Skeletal muscle tissue (tissue), 4 donors: Measurements from ENCODE around the gene ADGRL3. TPM values are rescaled to one million over a fixed set of nuclear protein-coding genes. Genes with fewer than 3 reads are reported as not detected.

Source experiments
- H3K27ac ChIP-seq: one replicate; pipeline ENCODE4 v1.7.0; 2013; ENCODE audit warnings: mild to moderate bottlenecking, low read depth, low read length, inconsistent platforms
- H3K27me3 ChIP-seq, 3 donors: one replicate each; pipeline ENCODE4 v1.7.0; 2013; ENCODE audit warnings: low read length in 3 of 3; ENCODE audit not compliant: control insufficient read depth in 3 of 3, insufficient read depth in 3 of 3
- H3K36me3 ChIP-seq, 3 donors: one replicate each; pipeline ENCODE4 v1.7.0; 2013; ENCODE audit warnings: low read length in 3 of 3; ENCODE audit not compliant: control insufficient read depth in 3 of 3, insufficient read depth in 3 of 3
- H3K4me1 ChIP-seq, 3 donors: one replicate each; pipeline ENCODE4 v1.7.0; 2013; ENCODE audit warnings: low read length in 3 of 3, mild to moderate bottlenecking in 3 of 3; ENCODE audit not compliant: control insufficient read depth in 3 of 3, insufficient read depth in 3 of 3
- H3K4me3 ChIP-seq, 3 donors: one replicate each; pipeline ENCODE4 v1.7.0; 2013; ENCODE audit warnings: low read length in 3 of 3
- H3K9ac ChIP-seq, 3 donors: one replicate each; pipeline ENCODE4 v1.7.0; 2013; ENCODE audit warnings: low read length in 3 of 3, mild to moderate bottlenecking in 3 of 3, moderate library complexity in 2 of 3, low read depth in 1 of 3
- H3K9me3 ChIP-seq, 3 donors: one replicate each; pipeline ENCODE4 v1.7.0; 2013; ENCODE audit warnings: low read length in 3 of 3; ENCODE audit not compliant: control insufficient read depth in 3 of 3
- total RNA-seq: library from RNA; depleted of rRNA; stranded (reverse); fragments of >200 nt; gene quantifications from one replicate; pipeline ENCODE4 v1.2.3, GENCODE V29; 2014
- donor health status: Osteomylitis.

Gene ADGRL3
- total RNA-seq, 1 donor from 2014 or later, result 59.0 TPM

GRCh38 chr4:61716426-61716825, 516.3 kb downstream of the ADGRL3 start:
- Histone ChIP-seq H3K9ac (no peak overlapping the region), H3K27me3 (peaks cover 0 to 2% (median 0%) of the 10 kb centered on the region in 3 donors), H3K27ac (no peak overlapping the region)

DNA sequence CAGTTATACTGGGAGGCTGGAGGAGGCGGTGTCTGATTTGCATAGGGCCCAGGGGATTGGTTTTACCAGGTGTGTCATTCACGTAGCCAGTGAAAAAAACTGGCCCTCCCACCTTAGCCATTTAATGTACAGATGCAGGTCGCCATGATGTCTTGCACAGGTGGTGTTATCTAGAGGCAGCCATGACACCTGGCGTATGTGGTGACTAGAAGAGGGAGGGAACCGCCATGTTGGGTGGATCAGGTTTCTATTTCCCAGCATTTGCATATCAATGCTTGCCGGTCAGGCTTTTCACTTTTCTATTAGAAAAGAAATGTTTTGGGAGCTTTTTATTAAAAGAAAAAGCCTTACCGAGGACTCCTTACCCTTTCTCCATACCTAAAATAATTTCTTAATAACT, 523.4 kb downstream of the ADGRL3 start:
- Histone ChIP-seq H3K4me3 (no peak overlapping the region), H3K9me3 (no peaks in the 10 kb centered on the region), H3K27me3 (no peaks in the 10 kb centered on the region), H3K36me3 (no peaks in the 10 kb centered on the region), H3K27ac (no peak overlapping the region), H3K9ac (no peak overlapping the region), H3K4me1 (no peaks in the 10 kb centered on the region)

More at GRCh38 chr4:61716426-61716825, 516.3 kb downstream of the ADGRL3 start:
- Histone ChIP-seq H3K36me3 (no peaks in the 10 kb centered on the region), H3K4me1 (no peaks in the 10 kb centered on the region), H3K9me3 (no peaks in the 10 kb centered on the region), H3K4me3 (no peak overlapping the region)

DNA sequence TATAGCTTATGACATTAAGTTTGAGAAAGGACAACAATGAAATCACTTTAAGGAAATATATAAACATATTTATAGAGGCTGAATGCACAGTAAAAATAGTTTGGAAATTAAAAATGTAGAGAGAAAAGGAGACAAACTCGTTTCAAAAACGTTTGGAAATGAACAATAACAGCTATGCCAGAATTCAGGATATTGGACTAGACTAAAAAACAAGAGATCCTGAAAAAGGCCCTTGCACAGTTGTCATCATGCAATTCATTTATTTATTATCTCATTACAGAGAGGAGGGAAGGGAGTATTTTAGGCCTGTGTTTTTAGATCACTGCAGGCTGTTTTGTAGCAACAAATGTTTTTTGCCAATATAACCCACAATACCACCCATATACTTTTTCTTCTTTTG, 527.2 kb downstream of the ADGRL3 start:
- Histone ChIP-seq H3K27ac (no peak overlapping the region), H3K27me3 (no peaks in the 10 kb centered on the region), H3K4me3 (no peak overlapping the region), H3K36me3 (no peaks in the 10 kb centered on the region), H3K9ac (no peak overlapping the region), H3K4me1 (no peaks in the 10 kb centered on the region), H3K9me3 (no peaks in the 10 kb centered on the region)

- H3K27me3 ChIP-seq, result no peaks in the 10 kb centered on the region
- H3K9me3 ChIP-seq, result no peaks in the 10 kb centered on the region
- H3K27ac ChIP-seq, result no peak overlapping the region
- no peak overlapping the region for H3K4me3 ChIP-seq
- no peak overlapping the region for H3K9ac ChIP-seq
- H3K4me1 ChIP-seq, result no peaks in the 10 kb centered on the region
- H3K36me3 ChIP-seq, result no peaks in the 10 kb centered on the region
These were observed 534.3 kb downstream of the ADGRL3 start for GRCh38 chr4:61734409-61734808.

DNA sequence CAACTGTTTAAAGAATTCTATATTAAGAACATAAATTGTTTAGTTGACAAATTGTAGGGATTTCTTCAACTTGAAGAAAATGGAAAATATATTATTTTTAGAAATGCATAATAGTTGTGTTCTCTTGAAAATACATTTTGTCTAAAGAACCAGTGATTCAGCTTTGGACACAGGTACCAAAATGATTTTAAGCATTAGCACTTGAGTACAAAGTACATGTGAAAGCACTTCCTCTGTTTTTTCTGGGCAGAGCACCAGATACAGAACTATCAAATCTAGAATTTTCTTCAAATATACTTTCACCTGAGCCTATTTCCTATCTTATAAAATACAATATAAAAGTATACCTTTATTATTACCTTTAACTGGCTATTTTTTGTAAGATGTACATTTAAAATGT, 539.8 kb downstream of the ADGRL3 start:
- H3K36me3 ChIP-seq, result no peaks in the 10 kb centered on the region
- no peak overlapping the region for H3K27ac ChIP-seq
- no peaks in the 10 kb centered on the region for H3K4me1 ChIP-seq
- no peaks in the 10 kb centered on the region for H3K27me3 ChIP-seq
- H3K4me3 ChIP-seq, result no peak overlapping the region
- H3K9ac ChIP-seq, result no peak overlapping the region
- H3K9me3 ChIP-seq, result no peaks in the 10 kb centered on the region

DNA sequence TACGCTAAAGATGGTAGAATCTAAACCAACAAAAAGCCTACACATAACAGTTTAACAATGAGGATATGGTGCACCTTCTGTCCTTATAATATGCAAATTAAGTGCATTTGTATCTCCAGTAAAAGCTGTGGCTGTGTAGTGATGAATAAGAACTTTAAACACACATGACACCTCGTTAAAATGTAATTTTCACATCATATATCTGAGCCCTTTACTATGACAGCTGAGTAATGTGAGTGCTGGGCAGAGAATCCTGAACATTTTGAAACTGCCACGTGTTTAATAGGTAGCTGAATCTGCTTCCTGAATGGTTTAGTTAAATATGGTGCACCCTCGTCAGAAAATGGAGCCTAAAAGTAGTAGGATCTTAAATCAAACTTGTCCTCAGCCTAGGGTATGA, 540.8 kb downstream of the ADGRL3 start:
- Histone ChIP-seq H3K4me1 (no peaks in the 10 kb centered on the region), H3K36me3 (no peaks in the 10 kb centered on the region), H3K9me3 (no peaks in the 10 kb centered on the region), H3K27me3 (no peaks in the 10 kb centered on the region), H3K4me3 (no peak overlapping the region), H3K9ac (no peak overlapping the region), H3K27ac (no peak overlapping the region)

DNA sequence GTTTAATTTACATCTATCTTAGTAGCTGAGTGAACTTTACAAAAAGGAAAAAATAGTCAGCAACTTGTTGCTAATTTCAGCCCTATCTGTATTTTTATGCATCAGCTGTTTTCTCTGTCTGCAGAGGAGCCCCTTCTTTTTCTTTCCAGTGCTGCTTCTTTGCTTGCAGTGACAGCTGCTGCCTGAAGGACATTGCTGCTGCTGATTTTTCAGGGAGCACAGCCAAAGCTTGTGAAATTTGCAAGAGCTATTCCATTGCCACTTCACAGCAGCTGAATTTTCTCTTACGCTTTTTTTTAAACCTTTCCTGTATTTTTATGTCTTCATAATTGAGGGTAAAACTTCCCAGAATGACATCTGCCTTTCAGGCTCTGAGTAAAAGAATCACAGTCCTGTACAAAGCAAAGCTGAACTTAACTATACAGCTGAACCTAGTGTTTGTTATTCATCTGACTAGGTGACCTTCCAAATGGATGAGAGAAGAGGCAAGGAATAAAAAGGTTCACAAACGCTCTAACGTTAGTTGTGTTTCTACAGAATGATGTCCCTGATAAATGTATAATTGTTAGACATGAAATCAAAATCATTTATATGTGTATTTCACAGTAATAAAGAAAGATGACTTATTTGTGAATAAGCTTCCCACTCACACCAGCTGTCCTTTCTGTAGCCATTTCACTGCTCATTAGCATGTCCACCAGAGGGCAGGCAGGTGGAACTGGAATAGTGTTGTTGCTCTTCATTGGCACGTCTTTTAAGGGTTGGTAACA, 541.4 kb downstream of the ADGRL3 start:
- Histone ChIP-seq H3K4me3 (no peak overlapping the region), H3K27ac (no peak overlapping the region)

GRCh38 chr4:61750810-61751209, 550.7 kb downstream of the ADGRL3 start:
- no peaks in the 10 kb centered on the region for H3K36me3 ChIP-seq
- no peak overlapping the region for H3K27ac ChIP-seq
- H3K4me3 ChIP-seq, result no peak overlapping the region
- H3K27me3 ChIP-seq, result no peaks in the 10 kb centered on the region
- no peaks in the 10 kb centered on the region for H3K9me3 ChIP-seq
- H3K4me1 ChIP-seq, result no peaks in the 10 kb centered on the region
- no peak overlapping the region for H3K9ac ChIP-seq

More for the DNA sequence above, 541.4 kb downstream of the ADGRL3 start:
- no peaks in the 10 kb centered on the region for H3K27me3 ChIP-seq
- H3K9ac ChIP-seq, result no peak overlapping the region
- no peaks in the 10 kb centered on the region for H3K4me1 ChIP-seq
- H3K36me3 ChIP-seq, result no peaks in the 10 kb centered on the region
- no peaks in the 10 kb centered on the region for H3K9me3 ChIP-seq

- Histone ChIP-seq H3K9me3 (no peaks in the 10 kb centered on the region), H3K36me3 (no peaks in the 10 kb centered on the region), H3K27ac (no peak overlapping the region), H3K4me1 (no peaks in the 10 kb centered on the region), H3K4me3 (no peak overlapping the region), H3K9ac (no peak overlapping the region), H3K27me3 (no peaks in the 10 kb centered on the region)
These were observed 552.5 kb downstream of the ADGRL3 start for GRCh38 chr4:61752617-61753016.

GRCh38 chr4:61753739-61754138, 553.6 kb downstream of the ADGRL3 start:
- Histone ChIP-seq H3K4me3 (no peak overlapping the region), H3K27ac (no peak overlapping the region), H3K4me1 (no peaks in the 10 kb centered on the region), H3K9me3 (no peaks in the 10 kb centered on the region), H3K36me3 (no peaks in the 10 kb centered on the region), H3K27me3 (no peaks in the 10 kb centered on the region), H3K9ac (no peak overlapping the region)
